DOHH2 (cell line): Measurements from ENCODE around the gene NUCB1.
A peak's percentile ranks its signal among the peaks of the same experiment; 100 is the strongest.
"Not testable (repeated sequence)": the region's sequence is repeated elsewhere in the genome, so short reads cannot be mapped to it uniquely, and the experiment has no call there.

Experiments
- H3F3A ChIP-seq: fragments of 200-600 bp; sonication (generic), shearing (Covaris generic); 2 replicates; pipeline ENCODE4 v1.6.0; 2016; ENCODE audit warnings: antibody characterized with exemption, mild to moderate bottlenecking; ENCODE audit not compliant: control insufficient read depth, insufficient read depth
- H3K27ac ChIP-seq: fragments of 200-600 bp; sonication (generic); 2 replicates; pipeline ENCODE4 v1.5.1; 2014; ENCODE audit warnings: low read depth, mild to moderate bottlenecking, low read length, moderate library complexity
- H3K27me3 ChIP-seq: fragments of 200-600 bp; sonication (generic); 2 replicates; pipeline ENCODE4 v1.6.1; 2014; ENCODE audit warnings: mild to moderate bottlenecking, low read length, mixed read lengths; ENCODE audit not compliant: control insufficient read depth
- H3K36me3 ChIP-seq: fragments of 200-600 bp; sonication (generic); 2 replicates; pipeline ENCODE4 v1.6.1; 2014; ENCODE audit warnings: mild to moderate bottlenecking, low read length, moderate library complexity, mixed read lengths; ENCODE audit not compliant: control insufficient read depth
- H3K4me1 ChIP-seq: fragments of 200-600 bp; sonication (generic); 2 replicates; pipeline ENCODE4 v1.6.1; 2014; ENCODE audit warnings: mild to moderate bottlenecking, low read length, mixed read lengths; ENCODE audit not compliant: control insufficient read depth
- H3K4me2 ChIP-seq: fragments of 200-600 bp; sonication (generic); 2 replicates; pipeline ENCODE4 v1.6.0; 2014; ENCODE audit warnings: mild to moderate bottlenecking, low read length, moderate library complexity
- H3K4me3 ChIP-seq: fragments of 200-600 bp; sonication (generic); 2 replicates; pipeline ENCODE4 v1.5.1; 2014; ENCODE audit warnings: mild to moderate bottlenecking, low read length, mixed read lengths
- H3K79me2 ChIP-seq: fragments of 200-600 bp; sonication (generic); 2 replicates; pipeline ENCODE4 v1.6.1; 2014; ENCODE audit warnings: mild to moderate bottlenecking, low read length, mixed read lengths; ENCODE audit not compliant: control insufficient read depth
- H3K9me2 ChIP-seq: fragments of 200-600 bp; sonication (generic); replicated peaks from 2 replicates; pipeline ENCODE4 v1.6.1; 2014; ENCODE audit warnings: mild to moderate bottlenecking, low read length, mixed read lengths; ENCODE audit not compliant: control insufficient read depth
- H3K9me3 ChIP-seq: fragments of 200-600 bp; sonication (generic); 2 replicates; pipeline ENCODE4 v1.6.1; 2014; ENCODE audit warnings: antibody characterized with exemption, low read length, mixed read lengths; ENCODE audit not compliant: control insufficient read depth, insufficient read depth
- H4K20me1 ChIP-seq: fragments of 200-600 bp; sonication (generic); 2 replicates; pipeline ENCODE4 v1.6.0; 2014; ENCODE audit warnings: low read depth, mild to moderate bottlenecking, antibody characterized with exemption, low read length, moderate library complexity; ENCODE audit not compliant: control insufficient read depth, insufficient read depth
- EZH2phosphoT487 ChIP-seq: fragments of 200-600 bp; sonication (generic); IDR thresholded peaks from 2 replicates; pipeline ENCODE4 v1.6.1; 2017; ENCODE audit warnings: borderline replicate concordance, mild to moderate bottlenecking, antibody characterized with exemption, low read length, moderate library complexity, mixed read lengths
- TF ChIP-seq, protein P1 (sequence below): fragments of 200-600 bp; sonication (generic); IDR thresholded peaks from one replicate; pipeline ENCODE4 v1.5.1; 2014; ENCODE audit warnings: antibody characterized with exemption, mild to moderate bottlenecking, low read depth, low read length; ENCODE audit not compliant: poor library complexity, severe bottlenecking

NUCB1 gene

DNA sequence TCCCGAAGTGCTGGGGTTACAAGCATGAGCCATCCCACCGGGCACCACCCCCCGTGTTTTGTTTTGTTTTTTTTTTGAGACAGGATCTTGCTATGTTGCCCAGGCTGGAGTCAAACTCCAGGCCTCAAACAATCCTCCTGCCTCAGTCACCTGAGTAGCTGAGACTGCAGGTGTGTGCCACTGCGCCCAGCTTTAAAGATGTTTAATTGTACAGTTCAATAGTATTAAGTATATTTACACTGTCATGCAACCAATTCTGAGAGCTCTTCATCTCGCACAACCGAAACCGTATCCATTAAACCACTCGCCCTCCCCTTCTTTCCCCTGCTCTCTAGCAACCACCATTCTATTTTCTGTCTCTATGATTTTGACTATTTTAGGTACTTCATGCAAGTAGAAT is 15.6 kb downstream of the NUCB1 start:
- H3K4me3 ChIP-seq: no peak overlapping the region
- peaks cover under 1% of the 10 kb centered on the region for H3K79me2 ChIP-seq
- peaks cover 36% of the 10 kb centered on the region for H3K4me1 ChIP-seq
- H3K9me3 ChIP-seq: no peaks in the 10 kb centered on the region
- no peaks in the 10 kb centered on the region for H3K27me3 ChIP-seq
- H3K36me3 ChIP-seq: peaks cover 54% of the 10 kb centered on the region
- H3K27ac ChIP-seq: no peak overlapping the region
- H3K9me2 ChIP-seq: no peaks in the 10 kb centered on the region
- peaks cover 8% of the 10 kb centered on the region; the same call in 1 of the 2 replicates for H3F3A ChIP-seq
- TF ChIP-seq EZH2phosphoT487: no peak
- TF ChIP-seq, protein P1, sequence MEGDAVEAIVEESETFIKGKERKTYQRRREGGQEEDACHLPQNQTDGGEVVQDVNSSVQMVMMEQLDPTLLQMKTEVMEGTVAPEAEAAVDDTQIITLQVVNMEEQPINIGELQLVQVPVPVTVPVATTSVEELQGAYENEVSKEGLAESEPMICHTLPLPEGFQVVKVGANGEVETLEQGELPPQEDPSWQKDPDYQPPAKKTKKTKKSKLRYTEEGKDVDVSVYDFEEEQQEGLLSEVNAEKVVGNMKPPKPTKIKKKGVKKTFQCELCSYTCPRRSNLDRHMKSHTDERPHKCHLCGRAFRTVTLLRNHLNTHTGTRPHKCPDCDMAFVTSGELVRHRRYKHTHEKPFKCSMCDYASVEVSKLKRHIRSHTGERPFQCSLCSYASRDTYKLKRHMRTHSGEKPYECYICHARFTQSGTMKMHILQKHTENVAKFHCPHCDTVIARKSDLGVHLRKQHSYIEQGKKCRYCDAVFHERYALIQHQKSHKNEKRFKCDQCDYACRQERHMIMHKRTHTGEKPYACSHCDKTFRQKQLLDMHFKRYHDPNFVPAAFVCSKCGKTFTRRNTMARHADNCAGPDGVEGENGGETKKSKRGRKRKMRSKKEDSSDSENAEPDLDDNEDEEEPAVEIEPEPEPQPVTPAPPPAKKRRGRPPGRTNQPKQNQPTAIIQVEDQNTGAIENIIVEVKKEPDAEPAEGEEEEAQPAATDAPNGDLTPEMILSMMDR: no peak
- no peaks in the 10 kb centered on the region for H4K20me1 ChIP-seq
- no peak overlapping the region for H3K4me2 ChIP-seq

DNA sequence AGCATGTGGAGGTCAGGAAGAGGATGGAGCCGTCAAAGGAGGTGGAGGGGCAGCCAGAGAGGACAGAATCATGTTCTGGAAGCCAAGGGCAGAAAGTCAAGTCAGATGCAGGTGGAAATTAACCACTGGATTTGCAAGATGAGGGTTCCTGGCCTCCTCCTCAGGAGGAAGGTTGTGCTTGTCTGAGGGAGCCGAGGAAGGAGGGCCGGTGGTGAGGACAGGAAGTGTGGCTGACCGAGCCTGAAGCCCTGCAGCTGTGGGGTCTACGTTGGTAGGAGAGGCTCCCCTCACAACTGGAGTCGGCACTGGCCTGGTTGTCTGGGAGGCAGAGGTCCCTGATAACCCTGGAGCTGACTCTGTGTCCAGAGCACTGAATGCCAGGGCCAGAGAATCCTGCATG is 18.0 kb downstream of the NUCB1 start:
- no peaks in the 10 kb centered on the region for H4K20me1 ChIP-seq
- peaks cover 8% of the 10 kb centered on the region; the same call in 1 of the 2 replicates for H3F3A ChIP-seq
- TF ChIP-seq EZH2phosphoT487: no peak
- TF ChIP-seq, protein P1: no peak
- H3K36me3 ChIP-seq: peaks cover 39% of the 10 kb centered on the region
- no peaks in the 10 kb centered on the region for H3K79me2 ChIP-seq
- H3K27ac ChIP-seq: peak overlapping the region; percentile 89
- peak overlapping the region; percentile 66 for H3K4me3 ChIP-seq
- no peaks in the 10 kb centered on the region for H3K9me2 ChIP-seq
- no peaks in the 10 kb centered on the region for H3K9me3 ChIP-seq
- H3K4me2 ChIP-seq: peak overlapping the region; percentile 74
- H3K4me1 ChIP-seq: peaks cover 23% of the 10 kb centered on the region
- no peaks in the 10 kb centered on the region for H3K27me3 ChIP-seq

DNA sequence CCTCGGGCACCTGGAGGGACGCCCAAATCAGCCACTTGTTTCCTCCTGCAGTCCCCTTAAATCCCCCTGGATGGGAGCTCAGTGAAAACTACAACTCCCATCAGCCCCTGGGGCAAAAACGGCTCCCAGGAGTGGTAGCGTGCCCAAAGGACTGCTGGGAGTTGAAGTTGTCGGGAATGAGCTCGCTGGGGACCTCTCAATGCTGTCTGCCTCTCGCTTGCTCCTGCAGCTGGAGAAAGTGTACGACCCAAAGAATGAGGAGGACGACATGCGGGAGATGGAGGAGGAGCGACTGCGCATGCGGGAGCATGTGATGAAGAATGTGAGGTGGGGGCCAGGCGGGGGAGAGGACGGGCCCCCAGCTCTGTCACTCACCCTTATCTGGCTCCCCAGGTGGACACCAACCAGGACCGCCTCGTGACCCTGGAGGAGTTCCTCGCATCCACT is 18.7 kb downstream of the NUCB1 start:
- no peaks in the 10 kb centered on the region for H3K9me3 ChIP-seq
- no peaks in the 10 kb centered on the region for H3K27me3 ChIP-seq
- H3K9me2 ChIP-seq: no peaks in the 10 kb centered on the region
- H3K4me3 ChIP-seq: peak overlapping the region; percentile 66
- peaks cover 34% of the 10 kb centered on the region for H3K36me3 ChIP-seq
- TF ChIP-seq, protein P1: no peak
- TF ChIP-seq EZH2phosphoT487: no peak
- H3K79me2 ChIP-seq: no peaks in the 10 kb centered on the region
- peak overlapping the region; percentile 89 for H3K27ac ChIP-seq
- H4K20me1 ChIP-seq: no peaks in the 10 kb centered on the region
- peak overlapping the region; percentile 74 for H3K4me2 ChIP-seq
- H3K4me1 ChIP-seq: peaks cover 23% of the 10 kb centered on the region
- H3F3A ChIP-seq: peaks cover 8% of the 10 kb centered on the region; the same call in 1 of the 2 replicates

DNA sequence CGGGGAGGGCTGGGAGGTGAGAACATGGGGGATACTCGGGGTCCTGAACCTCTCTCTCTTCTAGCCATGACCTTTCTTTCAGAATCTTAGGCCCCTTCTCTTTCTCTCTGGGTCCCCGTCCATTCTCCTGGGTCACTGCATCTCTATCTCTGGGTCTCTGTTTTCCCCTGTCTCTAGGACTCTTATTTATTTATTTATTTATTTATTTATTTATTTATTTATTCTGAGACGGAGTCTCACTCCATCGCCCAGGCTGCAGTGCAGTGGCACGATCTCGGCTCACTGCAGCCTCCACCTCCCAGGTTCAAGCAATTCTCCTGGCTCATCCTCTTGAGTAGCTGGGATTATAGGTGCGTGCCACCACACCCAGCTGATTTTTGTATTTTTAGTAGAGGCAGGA is 19.2 kb downstream of the NUCB1 start:
- H3K4me3 ChIP-seq, H3K27ac ChIP-seq, H3K79me2 ChIP-seq, H3K27me3 ChIP-seq, H3K4me2 ChIP-seq, H4K20me1 ChIP-seq, H3K9me2 ChIP-seq, H3K9me3 ChIP-seq, H3F3A ChIP-seq: not testable (repeated sequence)
- Histone ChIP-seq H3K4me1 (peaks cover 23% of the 10 kb centered on the region), H3K36me3 (peaks cover 31% of the 10 kb centered on the region)
